ENCODE measurements around the gene FILIP1.
A peak's percentile ranks its signal among the peaks of the same experiment; 100 is the strongest.

Gene FILIP1

GRCh38 chr6:75257343-75258087 is 236.1 kb downstream of the FILIP1 start:
- DNase-seq = no peak

GRCh38 chr6:75250552-75250951 is 243.0 kb downstream of the FILIP1 start:
- DNase-seq = no peak

GRCh38 chr6:75249837-75250236 is 243.8 kb downstream of the FILIP1 start:
- DNase-seq = no peak

- DNase-seq = no peak
Measured at GRCh38 chr6:75246386-75246785, 247.2 kb downstream of the FILIP1 start.

- DNase-seq = no peak
Measured at GRCh38 chr6:75244063-75244584, 249.5 kb downstream of the FILIP1 start.

GRCh38 chr6:75243333-75244062 is 250.1 kb downstream of the FILIP1 start, which contains the start of gene COX7A2:
Gene COX7A2 (minus strand): TSS chr6:75243801. CDS start chr6:75243734, 67 bp downstream.
- peak; percentile 78 for DNase-seq

Data from activated CD4-positive, alpha-beta T cell treated with anti-CD3 and anti-CD28 coated beads for 4 hours (primary cell).